Measurements from ENCODE around the gene TMEM221.

Gene TMEM221

GRCh38 chr19:17441241-17442021 is 7.0 kb downstream of the TMEM221 start:
- DNase-seq (ENCODE audit: low read depth), result no peak

GRCh38 chr19:17436874-17437267 is 11.6 kb downstream of the TMEM221 start:
- DNase-seq (ENCODE audit: low read depth), result no peak

- DNase-seq (ENCODE audit: low read depth), result no peak
Measured at GRCh38 chr19:17436094-17436873, 12.2 kb downstream of the TMEM221 start.

GRCh38 chr19:17435218-17435617 is 13.2 kb downstream of the TMEM221 start:
- no peak for DNase-seq (ENCODE audit: low read depth)

- no peak for DNase-seq (ENCODE audit: low read depth)
Measured at GRCh38 chr19:17431417-17431816, 17.1 kb downstream of the TMEM221 start.

GRCh38 chr19:17429641-17430113 is 18.8 kb downstream of the TMEM221 start:
- DNase-seq (ENCODE audit: low read depth), result no peak

- DNase-seq (ENCODE audit: low read depth), result peak; percentile 9
Measured at GRCh38 chr19:17424743-17425365, 23.6 kb downstream of the TMEM221 start.

- DNase-seq (ENCODE audit: low read depth), result no peak
Measured at GRCh38 chr19:17423429-17424208, 24.8 kb downstream of the TMEM221 start.

- no peak for DNase-seq (ENCODE audit: low read depth)
Measured at GRCh38 chr19:17421942-17422341, 26.5 kb downstream of the TMEM221 start.

- DNase-seq (ENCODE audit: low read depth), result no peak
Measured at GRCh38 chr19:17420475-17420924, 28.0 kb downstream of the TMEM221 start.

- peak; percentile 99 for DNase-seq (ENCODE audit: low read depth)
Measured at GRCh38 chr19:17419621-17420474, 28.6 kb downstream of the TMEM221 start, which contains the start of gene MVB12A. Gene MVB12A (plus strand): TSS chr19:17420047. CDS start chr19:17420136, 89 bp downstream.

- no peak for DNase-seq (ENCODE audit: low read depth)
Measured at GRCh38 chr19:17419154-17419620, 29.3 kb downstream of the TMEM221 start.

GRCh38 chr19:17418710-17419109 is 29.8 kb downstream of the TMEM221 start:
- no peak for DNase-seq (ENCODE audit: low read depth)

- no peak for DNase-seq (ENCODE audit: low read depth)
Measured at GRCh38 chr19:17415121-17415520, 33.3 kb downstream of the TMEM221 start.

GRCh38 chr19:17414097-17414496 is 34.4 kb downstream of the TMEM221 start:
- DNase-seq (ENCODE audit: low read depth), result no peak

GRCh38 chr19:17411801-17412200 is 36.7 kb downstream of the TMEM221 start:
- no peak for DNase-seq (ENCODE audit: low read depth)

GRCh38 chr19:17409990-17410389 is 38.5 kb downstream of the TMEM221 start:
- DNase-seq (ENCODE audit: low read depth), result no peak

GRCh38 chr19:17406887-17407196 is 41.6 kb downstream of the TMEM221 start:
- no peak for DNase-seq (ENCODE audit: low read depth)

GRCh38 chr19:17406046-17406886 is 42.2 kb downstream of the TMEM221 start:
- no peak for DNase-seq (ENCODE audit: low read depth)
